ENCODE data around the gene QRICH1. TPM values are rescaled to one million over a fixed set of nuclear protein-coding genes. Genes with fewer than 3 reads are reported as not detected.

Gene QRICH1
- total RNA-seq, 1 experiment from 2014 or later, result 36.3 TPM

DNA sequence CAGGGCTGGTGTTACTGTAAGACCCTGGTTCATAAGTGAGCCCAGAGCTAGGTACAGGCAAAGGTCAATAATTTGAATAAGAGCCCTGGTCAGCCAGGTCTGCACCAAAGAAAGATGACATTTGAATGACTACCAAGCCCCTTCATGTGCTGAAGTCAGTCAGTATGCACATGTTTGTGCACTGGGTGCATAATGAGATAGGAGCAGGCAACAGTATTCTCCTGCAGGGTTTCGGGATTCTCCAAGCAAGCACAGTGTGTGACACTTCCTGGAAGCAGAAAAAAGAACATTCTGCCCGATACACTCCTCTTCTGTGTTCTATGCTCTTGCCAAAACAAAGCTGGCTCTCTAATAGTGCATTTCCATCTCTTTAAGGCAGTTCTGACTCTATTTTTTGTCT, 59.2 kb downstream of the QRICH1 start:
- DNase-seq (ENCODE audit: low spot score), result no peak

GRCh38 chr3:49032646-49033304, 61.1 kb downstream of the QRICH1 start:
- DNase-seq (ENCODE audit: low spot score), result no peak

DNA sequence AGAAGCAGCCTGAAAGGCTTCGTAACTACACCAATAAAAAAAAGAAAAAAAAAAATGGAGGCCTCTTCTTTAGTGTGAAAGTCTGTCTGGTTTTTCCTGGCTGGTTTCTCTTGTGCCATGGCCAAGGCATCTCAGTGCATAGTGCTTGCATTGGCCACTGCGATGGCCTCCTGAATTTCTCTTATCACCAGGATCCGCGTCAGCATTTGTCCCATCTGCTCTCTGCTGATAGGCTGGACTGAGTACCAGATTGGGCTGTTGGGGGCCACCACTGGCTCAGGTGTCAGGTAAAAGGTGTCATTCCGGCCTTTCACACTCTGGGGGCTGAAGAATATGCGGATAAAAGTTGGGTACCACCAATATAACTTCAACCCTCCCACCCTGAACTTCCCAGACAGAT, 63.5 kb downstream of the QRICH1 start:
- no peak for DNase-seq (ENCODE audit: low spot score)

- DNase-seq (ENCODE audit: low spot score), result no peak
Observed at GRCh38 chr3:49029563-49029884, 64.3 kb downstream of the QRICH1 start.

- peak; percentile 84 for DNase-seq (ENCODE audit: low spot score)
Observed at GRCh38 chr3:49028673-49029562, 65.0 kb downstream of the QRICH1 start, which contains the start of gene IMPDH2. IMPDH2 (minus strand) TSS chr3:49029398; CDS start chr3:49029350, 48 bp downstream.

DNA sequence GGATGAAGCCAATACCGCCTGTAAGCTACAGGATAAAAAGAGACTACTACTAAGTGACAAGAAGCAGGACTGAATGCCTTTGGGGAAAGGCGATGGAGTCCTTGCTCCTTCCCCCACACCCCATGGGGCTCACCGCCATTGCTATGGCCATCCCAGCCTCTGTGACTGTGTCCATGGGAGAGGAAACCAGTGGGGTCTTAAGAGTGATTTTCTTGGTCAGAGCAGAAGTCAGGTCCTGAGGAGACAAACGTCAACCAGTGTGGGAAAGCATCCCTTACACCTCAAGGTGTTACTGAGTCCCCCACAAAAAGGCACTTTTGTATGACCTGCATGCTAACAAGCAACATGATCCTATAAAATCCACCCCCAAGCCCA, 65.6 kb downstream of the QRICH1 start:
- no peak for DNase-seq (ENCODE audit: low spot score)

- DNase-seq (ENCODE audit: low spot score), result no peak
Observed at GRCh38 chr3:49027634-49028033, 66.2 kb downstream of the QRICH1 start.

DNA sequence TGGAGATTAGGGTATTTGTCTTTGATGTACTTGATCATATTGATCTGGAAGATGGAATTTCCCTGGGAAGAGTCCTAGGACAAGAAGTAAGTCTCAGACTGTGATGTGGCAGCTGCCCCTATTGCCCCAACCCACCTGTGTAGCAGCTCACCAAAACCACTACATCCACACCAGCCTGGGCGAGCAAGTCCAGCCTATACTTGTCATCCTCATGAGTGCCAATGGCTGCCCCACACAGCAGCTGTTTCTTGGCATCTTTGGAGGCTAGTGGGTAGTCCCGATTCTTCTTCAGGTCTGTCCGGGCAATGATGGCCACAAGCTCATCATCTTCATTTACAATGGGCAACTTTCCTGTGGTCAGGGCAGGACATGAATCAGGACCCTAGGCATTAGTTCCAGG, 67.3 kb downstream of the QRICH1 start:
- DNase-seq (ENCODE audit: low spot score), result no peak

- no peak for DNase-seq (ENCODE audit: low spot score)
Observed at GRCh38 chr3:49025793-49026520, 67.9 kb downstream of the QRICH1 start.

- DNase-seq (ENCODE audit: low spot score), result no peak
Observed at GRCh38 chr3:49025005-49025792, 68.7 kb downstream of the QRICH1 start.

- no peak for DNase-seq (ENCODE audit: low spot score)
Observed at GRCh38 chr3:49024449-49024848, 69.4 kb downstream of the QRICH1 start.

DNA sequence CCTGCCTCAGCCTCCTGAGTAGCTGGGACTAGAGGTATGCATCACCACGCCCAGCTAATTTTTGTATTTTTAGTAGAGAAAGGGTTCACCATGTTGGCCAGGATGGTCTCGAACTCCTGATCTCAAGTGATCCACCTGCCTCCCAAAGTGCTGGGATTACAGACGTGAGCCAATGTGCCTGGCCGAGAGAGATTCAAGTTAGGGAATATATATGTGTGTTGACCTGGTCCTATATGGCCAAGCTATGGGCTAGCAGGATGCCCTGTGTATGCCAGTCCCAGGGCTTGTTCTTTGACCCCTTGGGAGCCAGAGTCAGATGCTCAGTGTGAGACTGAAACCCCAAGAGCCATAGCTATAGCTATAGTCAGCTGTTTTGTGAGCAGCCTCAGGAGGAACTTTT, 70.1 kb downstream of the QRICH1 start:
- no peak for DNase-seq (ENCODE audit: low spot score)

GRCh38 chr3:49022688-49023171, 71.1 kb downstream of the QRICH1 start:
- no peak for DNase-seq (ENCODE audit: low spot score)

DNA sequence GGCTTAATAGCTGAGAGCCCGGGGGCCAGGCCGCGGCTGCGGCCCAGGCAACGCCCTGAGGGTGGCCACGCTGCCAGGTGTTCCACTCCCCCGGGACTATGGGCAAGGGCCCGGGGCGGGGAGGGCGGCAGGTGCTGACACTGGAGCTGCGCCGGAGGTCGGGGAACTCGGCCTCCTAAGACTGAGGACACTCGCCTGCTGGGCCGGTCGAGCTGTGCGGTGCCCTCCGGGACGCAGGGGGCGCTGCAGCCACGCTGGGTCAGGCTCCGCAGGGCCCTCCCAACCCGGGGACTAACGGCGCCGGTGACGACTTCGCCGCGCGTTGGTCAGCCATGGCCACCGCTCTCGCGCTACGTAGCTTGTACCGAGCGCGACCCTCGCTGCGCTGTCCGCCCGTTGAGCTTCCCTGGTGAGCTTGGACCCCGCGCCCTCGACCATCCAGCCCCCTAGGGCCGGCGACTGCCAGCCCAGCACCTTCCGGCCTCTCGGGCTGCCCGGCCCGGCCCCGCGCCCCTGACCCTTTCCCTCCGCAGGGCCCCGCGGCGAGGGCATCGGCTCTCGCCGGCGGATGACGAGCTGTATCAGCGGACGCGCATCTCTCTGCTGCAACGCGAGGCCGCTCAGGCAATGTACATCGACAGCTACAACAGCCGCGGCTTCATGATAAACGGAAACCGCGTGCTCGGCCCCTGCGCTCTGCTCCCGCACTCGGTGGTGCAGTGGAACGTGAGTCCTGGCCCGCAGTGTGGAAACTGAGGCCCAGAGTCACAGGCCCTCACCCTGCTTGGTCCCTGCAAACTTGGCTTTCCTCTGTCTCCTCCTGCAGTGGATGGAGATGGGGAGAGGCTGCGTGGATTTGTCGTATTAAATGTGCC, 71.8 kb downstream of the QRICH1 start, which contains the start of gene NDUFAF3:
NDUFAF3 (plus strand) TSS at position 309 of the 875 bp plus-strand sequence; CDS start at position 333, 24 bp downstream.
- peak; percentile 86 for DNase-seq (ENCODE audit: low spot score)

DNA sequence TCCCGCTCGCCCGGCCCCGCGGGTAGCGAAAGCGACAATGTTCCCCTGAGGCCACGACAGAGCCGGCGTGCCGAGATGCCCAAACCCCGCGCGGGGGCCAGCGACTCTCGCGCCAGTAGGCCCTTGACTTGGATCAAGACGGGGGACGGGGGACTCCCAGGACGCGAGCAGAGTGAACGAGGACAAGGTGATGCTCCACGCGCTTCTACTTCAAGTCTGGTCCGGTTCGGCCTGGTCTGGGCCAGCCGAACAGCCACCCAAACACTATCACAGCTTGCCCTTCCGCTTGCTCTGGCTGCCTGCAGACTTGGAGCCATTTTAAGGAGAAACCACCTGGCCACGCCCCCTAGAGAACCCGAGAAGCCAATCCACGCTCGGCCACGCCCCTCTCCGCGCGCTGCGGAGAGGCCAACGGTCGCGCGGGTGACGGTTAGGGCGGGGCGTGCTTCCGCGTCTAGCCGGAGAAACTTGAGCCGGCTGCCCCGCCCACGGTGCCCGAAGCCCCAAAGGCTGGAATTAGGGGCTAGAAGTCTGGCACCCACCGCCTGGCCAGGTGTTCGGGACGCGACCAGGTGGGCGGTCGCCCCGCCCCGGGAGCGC, 72.6 kb downstream of the QRICH1 start:
- DNase-seq (ENCODE audit: low spot score), result peak; percentile 90

DNA sequence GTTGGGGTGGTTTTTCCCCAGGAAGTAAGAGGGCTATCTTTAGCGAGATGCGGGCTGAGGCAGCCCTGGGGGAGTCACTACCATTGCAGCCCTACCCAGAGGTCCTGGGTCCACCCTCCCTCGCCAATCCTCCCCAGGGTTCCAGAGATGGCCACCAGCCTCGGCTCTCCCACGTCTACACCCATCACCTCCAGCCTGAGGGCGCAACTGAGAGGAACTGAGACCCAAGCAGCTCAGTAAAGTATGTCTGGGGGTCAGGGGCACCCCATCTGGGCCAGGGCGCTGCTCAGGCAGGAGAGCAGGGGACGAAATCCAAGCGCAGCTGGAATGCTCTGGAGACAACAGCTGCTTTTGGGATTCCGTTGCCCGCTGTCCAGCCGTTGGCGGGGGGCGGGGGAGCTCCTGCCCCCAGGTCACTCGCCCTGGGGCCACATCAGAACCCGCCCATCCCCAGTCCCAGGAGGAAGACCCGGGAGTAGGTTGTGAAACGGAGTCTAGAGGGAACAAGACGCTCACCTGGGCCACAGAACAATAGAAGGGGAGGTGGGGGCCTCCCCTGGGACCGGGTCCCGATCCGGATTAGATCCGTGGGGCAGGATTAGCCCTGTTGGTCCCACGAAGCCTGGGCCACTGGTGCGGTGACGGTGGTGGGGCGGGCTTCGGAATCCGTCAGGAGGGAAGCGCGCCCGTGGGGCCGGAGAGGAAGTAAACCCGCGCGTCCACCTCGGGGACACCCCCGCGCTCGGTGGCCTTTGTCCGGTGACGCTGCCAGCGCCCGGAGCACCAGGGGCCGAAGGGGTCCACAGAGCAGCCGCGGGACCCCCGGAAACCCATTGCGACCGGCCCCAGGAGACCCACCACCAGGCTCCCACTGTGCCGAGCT, 73.3 kb downstream of the QRICH1 start:
- DNase-seq (ENCODE audit: low spot score), result no peak

GRCh38 chr3:49019941-49020329, 73.9 kb downstream of the QRICH1 start:
- no peak for DNase-seq (ENCODE audit: low spot score)

DNA sequence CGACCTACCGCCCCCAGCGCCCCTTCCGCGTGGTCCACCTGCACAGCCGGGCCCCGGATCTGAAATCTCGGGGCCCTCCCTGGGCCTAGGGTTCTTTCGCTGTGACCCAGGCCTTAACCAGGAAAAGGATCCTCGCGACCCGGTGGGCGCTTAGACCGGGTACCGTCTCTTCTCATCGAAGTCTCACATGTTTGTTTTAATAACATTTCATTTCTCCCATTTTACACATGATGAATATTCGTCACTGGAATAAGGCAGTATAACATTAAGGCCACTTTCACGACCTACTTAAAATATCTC, 75.2 kb downstream of the QRICH1 start:
- DNase-seq (ENCODE audit: low spot score), result no peak

All from H4 (cell line).